Heart right ventricle (tissue), 16 donors: ENCODE results near the gene ZNF438. TPM values are rescaled to one million over a fixed set of nuclear protein-coding genes. Genes with fewer than 3 reads are reported as not detected.

Experiments used
- ATAC-seq, 8 donors: fragments of 200-7000 bp; cut with Tn5 transposase; one replicate each; pipeline ENCODE4 v1.9.1; 2020; ENCODE audit warnings: mild to moderate bottlenecking in 8 of 8, moderate library complexity in 8 of 8, moderate number of reproducible peaks in 1 of 8
- DNase-seq, 2 donors: peaks; one replicate each; pipeline ENCODE4 v3.0.0-alpha.2; 2020
- H3K27ac ChIP-seq, 10 donors: fragments of 200-600 bp; sonication (generic) in 2 of 10; one replicate each; pipeline versions ENCODE4 v1.5.0 to v1.8.0; 2020 to 2022; ENCODE audit warnings: mild to moderate bottlenecking in 3 of 10
- H3K27me3 ChIP-seq, 7 donors: fragments of 200-600 bp; one replicate each; pipeline ENCODE4 v1.8.0; 2021 to 2022; ENCODE audit warnings: mild to moderate bottlenecking in 2 of 7
- H3K36me3 ChIP-seq, 9 donors: fragments of 200-600 bp; sonication (generic) in 1 of 9; one replicate each; pipeline versions ENCODE4 v1.5.0 to v1.8.0; 2020 to 2022; ENCODE audit warnings: mild to moderate bottlenecking in 2 of 9
- H3K4me1 ChIP-seq, 9 donors: fragments of 200-600 bp; sonication (generic) in 1 of 9; one replicate each; pipeline versions ENCODE4 v1.5.0 to v1.8.0; 2020 to 2022; ENCODE audit warnings: mild to moderate bottlenecking in 4 of 9
- H3K4me3 ChIP-seq, 10 donors: fragments of 200-600 bp; sonication (generic) in 2 of 10; one replicate each; pipeline versions ENCODE4 v1.5.0 to v1.8.0; 2020 to 2022; ENCODE audit warnings: mild to moderate bottlenecking in 7 of 10, moderate library complexity in 2 of 10
- H3K9me3 ChIP-seq, 11 donors: fragments of 200-600 bp in 10 of 11; sonication (generic) in 2 of 11; one replicate each; pipeline versions ENCODE4 v1.5.0 to v1.8.0; 2013 to 2022; ENCODE audit warnings: mild to moderate bottlenecking in 2 of 11, control low read depth in 1 of 11, moderate library complexity in 1 of 11
- WGBS, 2 donors: extraction: QIAGEN DNeasy Blood & Tissue Kit; methylation state at CpG; one replicate each; pipeline ENCODE4 v1.1.7; 2013; ENCODE audit warnings: inconsistent platforms in 1 of 2; 5-methylcytosine and 5-hydroxymethylcytosine counted together
- intact Hi-C, 10 donors: fragments of 100-400 bp; cut with DNase I; formaldehyde crosslinking; loops; one replicate each; pipeline versions ENCODE4 v1.11.1 to v1.14.2; 2022
- polyA plus RNA-seq, 2 donors: library from polyadenylated mRNA; stranded (reverse); fragments of 200-250 nt; gene quantifications; one replicate each; pipeline ENCODE4 v1.2.3, GENCODE V29; 2013
- total RNA-seq, 10 donors: library from RNA; stranded (reverse); fragmentation: NEBNext Ultra II Directional in 3 of 10; extraction: Animal tissue kit (Norgen Biotek cat#: 25700) in 3 of 10; gene quantifications; one replicate each; pipeline versions ENCODE4 v1.2.1 to v1.2.4, GENCODE V29; 2021 to 2023
- TF ChIP-seq, protein P1 (sequence below), 9 donors: fragments of 200-600 bp; sonication (generic) in 2 of 9; IDR thresholded peaks; one replicate each; pipeline versions ENCODE4 v1.5.0 to v1.8.0; 2021 to 2022; ENCODE audit warnings: antibody characterized with exemption in 9 of 9, mild to moderate bottlenecking in 5 of 9, moderate library complexity in 1 of 9
- donor health status: Arrhythmogenic right ventricular cardiomyopathy.
- donor health status: ischemic (EF 13 %, LVEDD 7.1; RV severe dilation, severe dysfunction).
- donor health status: healthy with polysubstance abuse.
- donor health status: DM: no; HTN: yes; CAD: no.
- donor health status: DM: no; HTN: no; CAD: no.
- donor health status: ischemic (EF 25% LVEDD 6.9; RV normal size, moderate dysfunction).
- donor health status: ischemic (EF 25% LVEDD 5.7; RV mildly dilated, moderate dysfunction).
- donor health status: healthy.
- donor health status: DM: yes; HTN: yes; CAD: no.
- donor health status: Ischemic cardiomyopathy.
- donor health status: ischemic (EF 35%, LVEDD 5.7; RV mildly dilated, moderate dysfunction).
- donor health status: nonischemic (EF 11% LVEDD 7.7; RV severe dilation, severe dysfunction).
- donor health status: DM: yes; HTN: yes; CAD: no.
- donor health status: PGD.
- donor health status: ischemic (EF 29% LVEDD 5.4; RV normal size, mild dysfunction).
- donor health status: nonischemic (EF 23%, LVEDD 6.1; RV moderate dilation, normal function).

ZNF438 gene
- total and polyA plus RNA-seq, 12 donors = 7.8 to 21.1 (median 12.4) TPM

DNA sequence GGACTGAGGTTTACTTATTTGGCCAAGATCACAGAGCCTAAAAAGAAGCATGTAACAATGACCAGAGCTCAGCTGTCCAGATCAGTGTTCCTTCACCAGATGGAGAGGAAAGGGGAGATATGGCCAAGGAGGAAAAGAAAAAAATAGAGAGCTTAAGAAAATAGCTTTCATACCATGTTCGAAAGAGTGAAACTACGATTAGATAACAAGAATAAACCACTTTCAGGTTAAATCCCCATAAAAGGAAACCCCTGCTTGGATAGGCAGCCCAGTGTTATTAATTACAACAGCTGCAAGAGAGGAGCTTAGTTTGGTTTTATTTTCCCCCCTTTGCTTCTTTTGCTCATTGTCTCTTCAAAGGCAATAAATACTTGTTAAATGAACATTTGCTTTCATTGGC is 160.8 kb downstream of the ZNF438 start:
- WGBS, 2 donors = 70 to 84% methylated on average over 2 of the region's 2 CpGs
- Histone ChIP-seq H3K27me3 (no peaks in the 10 kb centered on the region), H3K36me3 (peaks cover 0 to 27% (median 3%) of the 10 kb centered on the region in 9 donors), H3K4me1 (peaks cover 0 to 3% (median 0%) of the 10 kb centered on the region in 9 donors), H3K27ac (no peak overlapping the region), H3K9me3 (no peaks in the 10 kb centered on the region), H3K4me3 (no peak overlapping the region)
- intact Hi-C loops = no loop called here
- no peak for ATAC-seq
- TF ChIP-seq, protein P1, sequence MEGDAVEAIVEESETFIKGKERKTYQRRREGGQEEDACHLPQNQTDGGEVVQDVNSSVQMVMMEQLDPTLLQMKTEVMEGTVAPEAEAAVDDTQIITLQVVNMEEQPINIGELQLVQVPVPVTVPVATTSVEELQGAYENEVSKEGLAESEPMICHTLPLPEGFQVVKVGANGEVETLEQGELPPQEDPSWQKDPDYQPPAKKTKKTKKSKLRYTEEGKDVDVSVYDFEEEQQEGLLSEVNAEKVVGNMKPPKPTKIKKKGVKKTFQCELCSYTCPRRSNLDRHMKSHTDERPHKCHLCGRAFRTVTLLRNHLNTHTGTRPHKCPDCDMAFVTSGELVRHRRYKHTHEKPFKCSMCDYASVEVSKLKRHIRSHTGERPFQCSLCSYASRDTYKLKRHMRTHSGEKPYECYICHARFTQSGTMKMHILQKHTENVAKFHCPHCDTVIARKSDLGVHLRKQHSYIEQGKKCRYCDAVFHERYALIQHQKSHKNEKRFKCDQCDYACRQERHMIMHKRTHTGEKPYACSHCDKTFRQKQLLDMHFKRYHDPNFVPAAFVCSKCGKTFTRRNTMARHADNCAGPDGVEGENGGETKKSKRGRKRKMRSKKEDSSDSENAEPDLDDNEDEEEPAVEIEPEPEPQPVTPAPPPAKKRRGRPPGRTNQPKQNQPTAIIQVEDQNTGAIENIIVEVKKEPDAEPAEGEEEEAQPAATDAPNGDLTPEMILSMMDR (IDR thresholded peaks at IDR 0.05) = no peak
- no peak for DNase-seq

DNA sequence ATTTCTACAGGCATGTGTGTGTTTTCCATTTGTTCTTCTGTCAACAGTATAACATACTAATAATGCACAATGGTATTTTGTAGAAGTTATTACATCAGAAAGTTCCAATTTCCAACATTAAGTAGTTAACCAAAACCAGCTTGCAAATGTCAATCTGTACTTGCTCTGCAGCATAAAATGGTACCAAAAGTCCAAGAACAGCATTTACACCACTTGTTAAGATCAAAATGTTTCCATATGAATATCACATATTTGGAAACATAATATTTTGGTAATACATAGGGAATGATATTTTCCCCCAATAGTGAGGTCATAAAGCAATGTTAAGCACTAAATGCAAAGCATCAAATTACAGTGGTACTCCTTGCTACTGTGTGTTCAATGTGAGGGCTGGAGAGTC is 162.1 kb downstream of the ZNF438 start:
- no peak for ATAC-seq
- no peak for DNase-seq
- TF ChIP-seq, protein P1 (IDR thresholded peaks at IDR 0.05) = no peak
- peaks cover 0 to 17% (median 0%) of the 10 kb centered on the region in 9 donors for H3K4me1 ChIP-seq
- H3K9me3 ChIP-seq = no peaks in the 10 kb centered on the region
- H3K4me3 ChIP-seq = no peak overlapping the region
- intact Hi-C loops = no loop called here
- peaks cover 0 to 14% (median 0%) of the 10 kb centered on the region in 9 donors for H3K36me3 ChIP-seq
- H3K27me3 ChIP-seq = no peaks in the 10 kb centered on the region
- H3K27ac ChIP-seq = no peak overlapping the region

DNA sequence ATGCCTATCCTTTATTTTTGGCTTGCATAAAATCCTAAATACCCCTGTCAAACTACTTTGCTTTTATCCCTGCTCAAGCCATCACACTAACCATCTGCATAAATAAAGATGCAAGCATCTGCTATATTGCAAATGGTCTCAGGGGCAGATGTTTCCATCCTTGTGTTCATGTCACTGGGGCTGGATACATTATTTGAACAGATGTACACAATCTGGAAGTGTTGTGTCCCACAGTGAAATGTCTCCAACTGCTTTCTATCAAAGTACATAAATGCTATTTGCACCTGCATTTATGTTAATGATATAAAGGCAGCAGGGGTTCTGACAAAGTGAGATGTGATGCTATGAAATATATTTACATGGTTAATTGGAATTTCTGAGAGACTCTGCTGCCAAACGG is 163.1 kb downstream of the ZNF438 start:
- H3K4me1 ChIP-seq = peaks cover 0 to 20% (median 0%) of the 10 kb centered on the region in 9 donors
- 85 to 86% methylated on average over 1 of the region's 1 CpG for WGBS, 2 donors
- intact Hi-C loops = no loop called here

DNA sequence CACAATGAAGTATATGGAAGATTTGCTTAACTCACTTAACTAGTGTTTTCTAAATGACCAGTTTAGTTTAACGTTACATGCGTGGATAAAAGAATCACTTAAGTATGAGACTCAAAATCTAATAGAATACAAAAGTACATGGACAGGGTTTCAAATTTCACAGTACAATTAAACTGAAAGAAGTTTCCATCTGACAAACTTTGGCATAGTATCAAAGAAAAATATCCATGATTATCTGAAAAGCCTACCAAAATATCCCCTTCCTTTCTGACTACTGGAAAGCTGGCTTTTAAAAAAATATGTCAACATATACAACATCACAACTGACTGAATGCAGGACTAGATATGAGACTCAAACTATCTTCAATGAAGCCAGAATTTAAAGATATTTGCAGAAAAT is 164.8 kb downstream of the ZNF438 start:
- H3K9me3 ChIP-seq = no peaks in the 10 kb centered on the region
- intact Hi-C loops = no loop called here
- no peak for ATAC-seq
- 94 to 96% methylated on average over 2 of the region's 2 CpGs for WGBS, 2 donors
- peaks cover 0 to 35% (median 6%) of the 10 kb centered on the region in 9 donors for H3K4me1 ChIP-seq
- no peak overlapping the region for H3K27ac ChIP-seq
- DNase-seq = no peak
- TF ChIP-seq, protein P1 (IDR thresholded peaks at IDR 0.05) = no peak
- H3K36me3 ChIP-seq = peaks cover 0 to 9% (median 0%) of the 10 kb centered on the region in 9 donors
- H3K27me3 ChIP-seq = no peaks in the 10 kb centered on the region
- no peak overlapping the region for H3K4me3 ChIP-seq

More for the DNA sequence above, 163.1 kb downstream of the ZNF438 start:
- Histone ChIP-seq H3K27me3 (no peaks in the 10 kb centered on the region), H3K4me3 (no peak overlapping the region), H3K27ac (no peak overlapping the region), H3K9me3 (no peaks in the 10 kb centered on the region), H3K36me3 (peaks cover 0 to 9% (median 0%) of the 10 kb centered on the region in 9 donors)
- no peak for ATAC-seq
- DNase-seq = no peak
- TF ChIP-seq, protein P1 (IDR thresholded peaks at IDR 0.05) = no peak
